Thymus (tissue), 11 donors: ENCODE results near the gene MORF4L2. TPM values are rescaled to one million over a fixed set of nuclear protein-coding genes. Genes with fewer than 3 reads are reported as not detected.

ENCODE experiments used
- DNase-seq, 9 donors: peaks; one replicate each; pipeline ENCODE4 v3.0.0-alpha.2; 2013; ENCODE audit warnings: low spot score in 9 of 9, low read depth in 6 of 9, missing footprints in 1 of 9
- H3K27ac ChIP-seq, 2 donors: one replicate each; pipeline ENCODE4 v1.5.1; 2013; ENCODE audit warnings: control low read depth in 1 of 2, low read depth in 1 of 2, low read length in 1 of 2, mild to moderate bottlenecking in 1 of 2, moderate library complexity in 1 of 2
- H3K27me3 ChIP-seq, 2 donors: one replicate each; pipeline ENCODE4 v1.5.1; 2013; ENCODE audit warnings: low read length in 1 of 2; ENCODE audit not compliant: control insufficient read depth in 2 of 2, insufficient read depth in 1 of 2
- H3K36me3 ChIP-seq, 2 donors: one replicate each; pipeline ENCODE4 v1.5.1; 2013; ENCODE audit warnings: low read length in 1 of 2, mild to moderate bottlenecking in 1 of 2, moderate library complexity in 1 of 2; ENCODE audit not compliant: control insufficient read depth in 2 of 2, insufficient read depth in 2 of 2
- H3K4me1 ChIP-seq, 2 donors: one replicate each; pipeline ENCODE4 v1.5.1; 2013; ENCODE audit warnings: low read length in 2 of 2; ENCODE audit not compliant: control insufficient read depth in 2 of 2, insufficient read depth in 2 of 2
- H3K4me3 ChIP-seq, 2 donors: one replicate each; pipeline ENCODE4 v1.5.1; 2013; ENCODE audit warnings: low read length in 2 of 2, control low read depth in 1 of 2, mild to moderate bottlenecking in 1 of 2
- H3K9me3 ChIP-seq, 2 donors: one replicate each; pipeline ENCODE4 v1.5.1; 2013; ENCODE audit warnings: low read length in 1 of 2, mild to moderate bottlenecking in 1 of 2; ENCODE audit not compliant: control insufficient read depth in 2 of 2, insufficient read depth in 1 of 2
- WGBS: extraction: QIAGEN DNeasy Blood & Tissue Kit; methylation state at CpG from one replicate; pipeline ENCODE4 v1.1.7; 2013; 5-methylcytosine and 5-hydroxymethylcytosine counted together
- polyA plus RNA-seq: library from polyadenylated mRNA; stranded (reverse); fragments of 200-250 nt; gene quantifications from one replicate; pipeline ENCODE4 v1.2.3, GENCODE V29; 2013
- total RNA-seq: library from RNA; stranded (reverse); fragments of 120-200 nt; gene quantifications from one replicate; pipeline ENCODE4 v1.2.4, GENCODE V29; 2013
- donor health status: healthy.

The MORF4L2 gene
- total and polyA plus RNA-seq, 2 donors = 183 to 223 TPM

DNA sequence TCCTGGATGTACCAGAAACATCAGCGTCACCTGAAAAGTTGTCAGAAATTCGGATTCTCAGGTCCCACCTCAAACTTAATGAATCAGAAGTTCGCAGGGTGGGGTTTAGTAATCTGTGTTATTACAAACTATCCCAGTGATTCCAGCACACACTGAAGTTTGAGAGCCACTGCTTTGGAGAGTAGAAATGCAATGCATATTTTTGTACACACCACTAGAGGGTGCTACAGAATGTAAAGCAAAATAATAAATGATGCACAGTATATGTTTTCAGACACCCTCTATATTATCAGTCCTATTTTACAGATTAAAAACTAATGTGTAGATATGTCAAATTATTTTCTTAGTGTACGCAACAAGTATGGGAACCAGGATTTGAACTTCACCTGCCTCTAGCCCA, 2.4 kb upstream of the MORF4L2 start:
- Histone ChIP-seq H3K9me3 (no peaks in the 10 kb centered on the region), H3K27me3 (peaks cover 0 to 2% of the 10 kb centered on the region in 2 donors), H3K4me1 (no peaks in the 10 kb centered on the region), H3K4me3 (no peak overlapping the region), H3K27ac (no peak overlapping the region), H3K36me3 (peaks cover 0 to 6% of the 10 kb centered on the region in 2 donors)
- 67% methylated on average over 4 of the region's 4 CpGs for WGBS
- DNase-seq = peak in 3 of 9 donors; percentile 11 to 39 (median 15)

DNA sequence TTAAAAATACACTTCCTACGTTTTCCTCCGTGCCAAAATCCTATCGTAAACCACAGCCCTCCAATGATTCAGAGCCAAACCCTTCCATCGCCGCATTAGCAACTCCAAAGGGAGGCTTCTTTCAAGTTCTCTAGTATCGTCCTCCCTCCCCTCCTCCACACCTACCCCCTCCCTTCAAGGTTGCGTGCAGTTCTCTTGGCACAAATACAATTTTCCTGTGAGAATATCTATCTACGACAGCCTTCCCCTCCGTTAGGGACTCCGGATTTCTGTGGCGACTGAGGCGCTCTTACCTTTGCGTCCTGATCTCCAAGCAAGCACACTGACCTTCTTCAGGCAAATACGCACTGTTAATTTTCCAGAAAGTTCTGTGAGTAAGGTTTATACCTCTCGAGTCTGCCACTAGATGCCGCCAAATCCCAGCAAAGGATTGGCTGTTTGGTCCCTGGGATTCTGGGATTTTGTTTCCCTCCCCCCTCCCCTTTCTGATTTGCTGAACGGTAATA, 1.2 kb upstream of the MORF4L2 start:
- Histone ChIP-seq H3K27me3 (peaks cover 0 to 2% of the 10 kb centered on the region in 2 donors), H3K4me1 (no peaks in the 10 kb centered on the region), H3K9me3 (no peaks in the 10 kb centered on the region), H3K36me3 (peaks cover 0 to 11% of the 10 kb centered on the region in 2 donors), H3K4me3 (peak overlapping the region; percentile 52 to 65), H3K27ac (peak overlapping the region; percentile 92 to 93)
- under 1% methylated on average over 17 of the region's 17 CpGs for WGBS
- peak; percentile 32 to 84 (median 56) for DNase-seq

- WGBS = under 1% methylated on average over 40 of the region's 40 CpGs
- Histone ChIP-seq H3K4me3 (peak overlapping the region; percentile 52 to 65), H3K36me3 (peaks cover 0 to 11% of the 10 kb centered on the region in 2 donors), H3K27me3 (peaks cover 0 to 2% of the 10 kb centered on the region in 2 donors), H3K27ac (peak overlapping the region; percentile 93 to 95), H3K4me1 (no peaks in the 10 kb centered on the region), H3K9me3 (no peaks in the 10 kb centered on the region)
- peak in 8 of 9 donors; percentile 50 to 92 (median 80) for DNase-seq
These were observed 685 bp upstream of the MORF4L2 start for GRCh38 chrX:103687073-103687695.

GRCh38 chrX:103685396-103685795, 1.1 kb downstream of the MORF4L2 start:
- 13% methylated on average over 5 of the region's 5 CpGs for WGBS
- peak overlapping the region in 1 of 2 donors; percentile 93 for H3K27ac ChIP-seq
- peaks cover 0 to 2% of the 10 kb centered on the region in 2 donors for H3K27me3 ChIP-seq

GRCh38 chrX:103681443-103681842, 5.1 kb downstream of the MORF4L2 start:
- H3K36me3 ChIP-seq = peaks cover 5 to 44% of the 10 kb centered on the region in 2 donors

More at GRCh38 chrX:103685396-103685795, 1.1 kb downstream of the MORF4L2 start:
- H3K4me1 ChIP-seq = no peaks in the 10 kb centered on the region
- H3K9me3 ChIP-seq = no peaks in the 10 kb centered on the region
- DNase-seq = peak in 1 of 9 donors; percentile 9
- peak overlapping the region; percentile 67 to 81 for H3K4me3 ChIP-seq
- peaks cover 3 to 21% of the 10 kb centered on the region in 2 donors for H3K36me3 ChIP-seq

DNA sequence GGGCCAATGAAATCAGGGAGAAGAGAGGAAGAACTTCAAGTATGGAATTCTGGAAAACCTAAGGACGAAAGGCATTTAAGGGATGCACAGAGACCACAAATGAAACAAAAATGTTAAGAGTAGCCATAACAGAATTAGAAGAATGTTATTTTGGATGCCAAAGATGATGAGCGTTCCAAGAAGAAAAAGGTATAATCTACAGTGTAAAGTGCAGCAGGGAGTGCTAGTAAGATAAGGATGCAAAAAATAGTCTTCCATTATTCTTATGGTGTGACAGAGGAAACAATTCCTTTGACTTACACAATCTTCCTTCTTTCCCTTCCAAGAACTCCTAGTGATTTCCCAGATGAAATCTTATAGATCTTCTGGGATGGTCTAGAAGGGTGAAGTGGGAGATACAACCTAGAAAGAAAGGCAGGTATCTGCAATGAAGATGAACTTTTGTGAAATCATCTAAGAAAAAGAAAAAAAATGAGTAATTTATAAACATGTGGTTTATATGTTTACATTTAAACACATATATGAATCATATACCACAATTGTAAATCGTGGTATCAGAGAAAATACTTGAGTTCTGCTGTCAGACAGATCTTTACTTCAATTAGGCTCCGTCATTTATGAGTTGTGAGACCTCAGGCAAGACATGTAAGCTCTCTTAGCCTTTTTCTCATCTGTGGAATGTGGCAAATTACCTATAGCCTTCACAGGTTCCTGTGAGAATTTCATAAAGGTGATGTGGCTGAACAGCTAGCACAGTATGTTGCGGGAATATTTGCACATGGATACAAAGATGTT, 8.1 kb downstream of the MORF4L2 start:
- Histone ChIP-seq H3K27ac (no peak overlapping the region), H3K27me3 (no peaks in the 10 kb centered on the region), H3K36me3 (peaks cover 5 to 44% of the 10 kb centered on the region in 2 donors), H3K9me3 (no peaks in the 10 kb centered on the region), H3K4me3 (no peak overlapping the region), H3K4me1 (no peaks in the 10 kb centered on the region)
- 99% methylated on average over 5 of the region's 5 CpGs for WGBS
- no peak for DNase-seq

More at GRCh38 chrX:103681443-103681842, 5.1 kb downstream of the MORF4L2 start:
- 99% methylated on average over 2 of the region's 2 CpGs for WGBS
- Histone ChIP-seq H3K27me3 (no peaks in the 10 kb centered on the region), H3K4me3 (no peak overlapping the region), H3K4me1 (no peaks in the 10 kb centered on the region), H3K27ac (no peak overlapping the region), H3K9me3 (no peaks in the 10 kb centered on the region)
- DNase-seq = no peak

DNA sequence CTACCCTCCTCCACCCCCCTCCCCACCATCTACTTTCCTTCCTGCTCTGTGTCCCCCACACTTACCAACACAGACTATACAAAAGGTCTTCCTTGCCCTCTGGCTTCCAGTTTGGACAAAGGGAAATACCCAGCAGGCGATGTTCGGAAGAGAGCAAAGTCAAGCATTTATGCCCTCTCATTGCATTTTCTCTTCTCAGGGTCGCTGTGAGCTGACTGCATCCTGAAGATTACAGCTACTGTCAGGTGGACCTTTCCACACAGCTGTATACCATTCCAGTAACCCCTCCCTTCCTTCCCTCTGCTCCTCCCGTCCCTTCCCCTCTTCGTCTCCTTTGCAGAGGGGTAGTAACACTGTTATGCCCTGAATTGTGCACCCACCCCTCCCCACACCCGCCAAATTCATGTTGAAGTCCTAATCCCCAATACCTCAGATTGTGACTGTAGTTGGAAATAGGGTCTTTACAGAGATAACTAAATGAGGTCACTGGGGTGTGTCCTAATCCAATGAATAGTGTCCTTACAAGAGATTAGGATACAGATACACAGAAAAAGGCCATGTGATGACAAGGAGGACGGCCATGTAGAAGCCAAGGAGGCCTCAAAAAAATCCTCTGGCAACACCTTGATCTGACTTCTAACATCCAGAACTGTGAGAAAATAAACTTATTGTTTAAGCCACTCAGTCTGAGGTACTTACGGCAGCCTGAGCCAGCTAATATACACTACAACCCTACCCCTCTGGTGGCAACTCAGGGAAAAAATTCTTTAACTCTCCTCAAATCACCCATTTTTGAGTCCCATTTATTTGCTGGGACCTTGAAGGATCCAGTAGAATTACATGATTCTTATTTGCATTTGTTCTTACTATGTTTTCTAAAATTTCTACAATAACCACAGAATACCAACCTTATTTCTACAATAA, 11.7 kb downstream of the MORF4L2 start:
- DNase-seq = no peak
- Histone ChIP-seq H3K27ac (no peak overlapping the region), H3K9me3 (no peaks in the 10 kb centered on the region), H3K27me3 (no peaks in the 10 kb centered on the region), H3K36me3 (peaks cover 1 to 29% of the 10 kb centered on the region in 2 donors), H3K4me3 (no peak overlapping the region), H3K4me1 (no peaks in the 10 kb centered on the region)
- WGBS = 97% methylated on average over 8 of the region's 8 CpGs

GRCh38 chrX:103669745-103670144, 16.8 kb downstream of the MORF4L2 start:
- H3K4me3 ChIP-seq = no peak overlapping the region
- no peaks in the 10 kb centered on the region for H3K9me3 ChIP-seq
- no peak for DNase-seq
- no peaks in the 10 kb centered on the region for H3K36me3 ChIP-seq
- H3K4me1 ChIP-seq = no peaks in the 10 kb centered on the region
- H3K27me3 ChIP-seq = peaks cover 0 to 6% of the 10 kb centered on the region in 2 donors
- 88% methylated on average over 1 of the region's 1 CpG for WGBS
- no peak overlapping the region for H3K27ac ChIP-seq
